AG04449 (cell line): ENCODE results near the gene RUNX2.

Experiments used
- CTCF ChIA-PET: fragments of 350-600 bp; formaldehyde crosslinking; extraction: SDS; loops from one replicate; lab custom pipeline; 2021; ENCODE audit warnings: antibody characterized with exemption; lab: Yijun Ruan, JAX
- POLR2A ChIA-PET: fragments of 400-600, 350-600 bp; formaldehyde crosslinking; extraction: SDS; loops from one replicate; lab custom pipeline; 2020; ENCODE audit warnings: antibody characterized with exemption, inconsistent platforms; lab: Yijun Ruan, JAX
- DNase-seq: peaks from one replicate; pipeline ENCODE4 v3.0.0-alpha.2; 2010; ENCODE audit warnings: low read depth, low spot score
- H3K4me3 ChIP-seq: 2 replicates; pipeline ENCODE4 v1.5.1; 2011; ENCODE audit warnings: low read depth, mild to moderate bottlenecking, control low read depth, low read length
- TF ChIP-seq, protein P1 (sequence below): IDR thresholded peaks from one replicate; pipeline ENCODE4 v1.5.1; 2011; ENCODE audit warnings: mild to moderate bottlenecking, moderate library complexity, low read length, control low read depth, inconsistent platforms; ENCODE audit not compliant: insufficient read depth; ENCODE audit errors: missing control alignments

The RUNX2 gene

DNA sequence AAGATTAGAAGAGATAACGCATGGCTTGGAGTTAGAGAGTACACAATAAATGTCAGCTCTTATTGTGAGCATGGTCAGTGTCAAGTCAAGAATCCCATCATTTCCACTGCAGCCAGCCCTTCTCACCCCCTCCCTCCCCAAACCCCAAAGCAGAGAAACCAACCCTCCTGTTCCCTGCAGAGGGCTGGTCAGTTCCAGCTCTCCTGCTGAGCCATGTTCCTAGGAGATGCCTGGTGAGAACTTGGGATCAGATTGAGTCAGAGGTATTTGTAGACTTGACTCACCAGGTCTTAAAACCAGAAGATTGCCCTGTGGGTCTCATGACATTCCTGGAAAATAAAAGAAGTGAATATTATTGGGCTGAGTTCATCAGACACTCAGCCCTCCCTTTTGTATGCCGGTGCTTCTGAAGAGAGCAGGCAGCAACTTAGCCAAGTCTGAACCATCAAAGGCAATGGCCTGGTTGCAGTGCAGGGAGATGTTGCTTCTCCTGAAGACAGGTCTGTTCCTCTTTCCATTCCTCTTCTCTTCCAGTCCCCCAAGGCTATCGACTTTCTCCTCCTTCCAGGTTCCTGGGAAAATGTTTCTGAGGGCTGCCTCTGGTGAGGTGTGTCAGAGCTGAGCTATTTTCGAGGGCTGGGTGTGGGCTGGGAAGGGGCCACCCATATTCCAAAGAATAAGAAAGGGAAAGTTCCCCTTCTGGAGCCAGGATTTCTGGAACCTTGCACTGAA lies 327.8 kb downstream of the RUNX2 start:
- H3K4me3 ChIP-seq, result peak overlapping the region; percentile 19
- DNase-seq, result peak; percentile 98
- POLR2A ChIA-PET, result interaction anchor here (0.9 to 1.0 kb wide), 2 partner anchors 42 to 63 kb away, joined by 3 read pairs; no protein-coding TSS in a partner anchor
- CTCF ChIA-PET, result interaction anchor here (1.4 to 2.3 kb wide), 2 partner anchors 8 to 59 kb away, joined by 3 to 8 read pairs; no protein-coding TSS in a partner anchor
- TF ChIP-seq, protein P1, sequence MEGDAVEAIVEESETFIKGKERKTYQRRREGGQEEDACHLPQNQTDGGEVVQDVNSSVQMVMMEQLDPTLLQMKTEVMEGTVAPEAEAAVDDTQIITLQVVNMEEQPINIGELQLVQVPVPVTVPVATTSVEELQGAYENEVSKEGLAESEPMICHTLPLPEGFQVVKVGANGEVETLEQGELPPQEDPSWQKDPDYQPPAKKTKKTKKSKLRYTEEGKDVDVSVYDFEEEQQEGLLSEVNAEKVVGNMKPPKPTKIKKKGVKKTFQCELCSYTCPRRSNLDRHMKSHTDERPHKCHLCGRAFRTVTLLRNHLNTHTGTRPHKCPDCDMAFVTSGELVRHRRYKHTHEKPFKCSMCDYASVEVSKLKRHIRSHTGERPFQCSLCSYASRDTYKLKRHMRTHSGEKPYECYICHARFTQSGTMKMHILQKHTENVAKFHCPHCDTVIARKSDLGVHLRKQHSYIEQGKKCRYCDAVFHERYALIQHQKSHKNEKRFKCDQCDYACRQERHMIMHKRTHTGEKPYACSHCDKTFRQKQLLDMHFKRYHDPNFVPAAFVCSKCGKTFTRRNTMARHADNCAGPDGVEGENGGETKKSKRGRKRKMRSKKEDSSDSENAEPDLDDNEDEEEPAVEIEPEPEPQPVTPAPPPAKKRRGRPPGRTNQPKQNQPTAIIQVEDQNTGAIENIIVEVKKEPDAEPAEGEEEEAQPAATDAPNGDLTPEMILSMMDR, result no peak

DNA sequence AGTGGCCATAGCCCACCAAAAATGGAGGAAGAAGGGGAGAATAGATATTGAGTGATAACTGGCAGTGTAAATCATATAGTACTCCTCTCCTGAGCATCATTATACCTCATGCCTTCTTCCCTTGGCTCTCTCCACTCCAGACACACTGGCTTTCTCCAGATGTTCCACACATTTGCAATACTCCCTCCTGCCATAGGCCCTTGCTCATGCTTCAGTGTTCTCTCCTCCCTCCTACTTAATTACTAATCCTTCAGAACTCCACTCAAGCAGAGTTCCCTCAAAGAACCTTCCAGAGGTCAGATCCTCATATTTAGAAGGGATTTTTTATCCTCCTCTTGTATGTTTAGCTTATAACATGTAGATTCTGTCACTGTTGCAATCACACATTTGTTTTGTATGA lies 329.1 kb downstream of the RUNX2 start:
- TF ChIP-seq, protein P1, result no peak
- no peak overlapping the region for H3K4me3 ChIP-seq
- ChIA-PET POLR2A (interaction anchor here (1.0 kb wide), 1 partner anchor 40 kb away, joined by 3 read pairs; no protein-coding TSS in a partner anchor), CTCF (interaction anchor here (1.0 to 1.4 kb wide), 2 partner anchors 9 to 57 kb away, joined by 3 read pairs; no protein-coding TSS in a partner anchor)
- DNase-seq, result no peak

DNA sequence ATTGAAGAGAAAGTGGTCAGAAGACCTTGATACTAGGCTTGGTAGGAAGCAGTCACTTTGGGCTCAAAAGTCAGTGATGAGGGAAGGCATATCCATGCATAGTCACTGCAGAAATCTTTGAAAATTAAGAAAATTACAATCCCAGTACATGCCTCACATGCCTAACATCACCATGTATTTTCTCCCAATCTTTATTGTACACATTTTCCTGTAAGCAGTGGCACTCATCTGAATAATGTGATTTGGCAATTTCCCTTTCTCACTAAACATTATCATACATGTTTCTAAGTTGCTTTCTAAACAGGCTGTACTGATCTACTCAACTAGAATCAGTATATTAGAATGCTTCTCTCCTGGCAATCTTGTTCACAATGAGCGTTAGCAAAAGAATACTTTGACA lies 330.3 kb downstream of the RUNX2 start:
- H3K4me3 ChIP-seq, result no peak overlapping the region
- TF ChIP-seq, protein P1, result no peak
- no peak for DNase-seq
- ChIA-PET POLR2A (no interaction called here), CTCF (no interaction called here)

DNA sequence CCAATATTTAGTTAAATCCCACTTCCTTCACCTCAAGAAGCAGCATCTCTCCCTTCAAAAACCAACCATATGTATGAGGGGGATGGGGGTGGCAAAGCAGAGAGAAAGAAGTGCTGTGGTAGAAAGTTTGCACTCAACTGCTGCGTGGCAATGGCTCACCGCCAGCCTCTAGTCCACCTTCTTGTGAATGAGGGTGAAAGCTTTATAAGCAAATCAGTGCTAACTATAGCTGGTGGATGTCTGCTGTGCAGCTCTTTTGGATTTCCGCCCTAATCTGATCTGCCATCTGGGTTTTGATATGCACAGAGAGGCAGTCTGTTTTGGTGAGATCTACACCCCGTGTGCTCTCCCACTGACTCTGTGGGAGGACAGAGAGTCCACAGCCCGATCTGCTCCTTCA lies 330.8 kb downstream of the RUNX2 start:
- no peak overlapping the region for H3K4me3 ChIP-seq
- DNase-seq, result no peak
- ChIA-PET CTCF (interaction anchor here (0.6 kb wide), 1 partner anchor 30 kb away, joined by 3 read pairs; no protein-coding TSS in a partner anchor), POLR2A (no interaction called here)
- TF ChIP-seq, protein P1, result no peak

DNA sequence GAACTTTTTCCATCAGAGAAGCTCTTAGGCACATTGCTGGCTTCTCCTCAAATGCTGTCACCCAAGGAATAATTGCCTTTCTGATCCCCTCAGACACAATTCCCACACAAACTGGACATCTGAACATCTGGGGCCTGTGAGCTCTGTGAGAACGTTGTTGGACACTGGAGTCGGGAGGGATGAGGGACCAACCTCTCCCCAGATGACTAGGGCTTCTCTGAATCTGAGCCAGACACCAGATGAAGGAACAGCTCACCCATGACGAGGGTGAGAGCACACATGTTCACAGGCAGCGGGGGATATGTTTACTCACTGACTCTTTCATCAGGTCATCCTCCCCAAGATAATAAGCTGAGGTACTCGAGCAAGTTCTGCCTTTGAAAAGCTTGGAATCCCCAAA lies 333.5 kb downstream of the RUNX2 start:
- DNase-seq, result no peak
- ChIA-PET POLR2A (interaction anchor here (1.2 kb wide), 2 partner anchors 11 to 36 kb away, joined by 4 to 6 read pairs; no protein-coding TSS in a partner anchor), CTCF (interaction anchor here (1.2 to 2.2 kb wide), 2 partner anchors 10 to 261 kb away, joined by 4 to 7 read pairs; no protein-coding TSS in a partner anchor)
- no peak overlapping the region for H3K4me3 ChIP-seq
- TF ChIP-seq, protein P1, result no peak
